ENCODE measurements around the gene GNLY.

DNA sequence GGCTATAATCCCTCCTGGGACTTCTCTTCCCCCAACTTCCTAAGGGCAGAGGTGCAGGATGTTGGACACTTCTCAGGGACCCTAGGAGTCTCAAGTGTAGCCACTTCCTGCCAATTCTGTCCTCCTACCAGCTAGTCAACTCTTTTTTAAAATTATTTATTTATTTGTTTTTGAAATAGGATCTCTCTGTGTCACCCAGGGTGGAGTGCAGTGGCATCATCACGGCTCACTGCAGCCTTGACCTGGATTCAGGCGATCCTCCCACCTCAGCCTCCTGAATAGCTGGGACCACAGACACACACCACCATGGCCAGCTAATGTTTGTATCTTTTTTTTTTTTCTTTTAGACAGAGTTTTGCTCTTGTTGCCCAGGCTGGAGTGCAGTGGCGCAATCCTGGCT lies 37.7 kb upstream of the GNLY start:
- TF ChIP-seq, protein P1, sequence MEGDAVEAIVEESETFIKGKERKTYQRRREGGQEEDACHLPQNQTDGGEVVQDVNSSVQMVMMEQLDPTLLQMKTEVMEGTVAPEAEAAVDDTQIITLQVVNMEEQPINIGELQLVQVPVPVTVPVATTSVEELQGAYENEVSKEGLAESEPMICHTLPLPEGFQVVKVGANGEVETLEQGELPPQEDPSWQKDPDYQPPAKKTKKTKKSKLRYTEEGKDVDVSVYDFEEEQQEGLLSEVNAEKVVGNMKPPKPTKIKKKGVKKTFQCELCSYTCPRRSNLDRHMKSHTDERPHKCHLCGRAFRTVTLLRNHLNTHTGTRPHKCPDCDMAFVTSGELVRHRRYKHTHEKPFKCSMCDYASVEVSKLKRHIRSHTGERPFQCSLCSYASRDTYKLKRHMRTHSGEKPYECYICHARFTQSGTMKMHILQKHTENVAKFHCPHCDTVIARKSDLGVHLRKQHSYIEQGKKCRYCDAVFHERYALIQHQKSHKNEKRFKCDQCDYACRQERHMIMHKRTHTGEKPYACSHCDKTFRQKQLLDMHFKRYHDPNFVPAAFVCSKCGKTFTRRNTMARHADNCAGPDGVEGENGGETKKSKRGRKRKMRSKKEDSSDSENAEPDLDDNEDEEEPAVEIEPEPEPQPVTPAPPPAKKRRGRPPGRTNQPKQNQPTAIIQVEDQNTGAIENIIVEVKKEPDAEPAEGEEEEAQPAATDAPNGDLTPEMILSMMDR (IDR thresholded peaks at IDR 0.05; ENCODE audit: insufficient read depth, low read length, poor library complexity, severe bottlenecking), result no peak
- no peak for TF ChIP-seq EZH2phosphoT487 (conservative IDR thresholded peaks at IDR 0.05; ENCODE audit: low read length)
